ENCODE data around the gene PIK3R5. TPM values are rescaled to one million over a fixed set of nuclear protein-coding genes. Genes with fewer than 3 reads are reported as not detected.

PIK3R5 gene
- total RNA-seq, 2 donors from 2014 or later: 112 to 119 TPM

- no peak overlapping the region for H3K27ac Mint-ChIP-seq
- no peaks in the 10 kb centered on the region for H3K27me3 Mint-ChIP-seq
- H3K4me3 Mint-ChIP-seq: no peak overlapping the region
- no peaks in the 10 kb centered on the region for H3K9me3 Mint-ChIP-seq
- ATAC-seq (no peak), DNase-seq (ENCODE audit: low spot score) (no peak)
- H3K36me3 Mint-ChIP-seq: peaks cover 14% of the 10 kb centered on the region
- peaks cover 2 to 21% of the 10 kb centered on the region in 2 donors for H3K4me1 Mint-ChIP-seq (ENCODE audit: low read depth in 2 of 2)
These were observed 89.5 kb downstream of the PIK3R5 start for GRCh38 chr17:8875957-8876356.

- Mint-ChIP-seq H3K4me3 (no peak overlapping the region), H3K9me3 (no peaks in the 10 kb centered on the region), H3K27me3 (no peaks in the 10 kb centered on the region), H3K27ac (no peak overlapping the region), H3K4me1 (ENCODE audit: low read depth in 2 of 2) (peaks cover 7 to 18% of the 10 kb centered on the region in 2 donors), H3K36me3 (peaks cover 14% of the 10 kb centered on the region)
- DNase-seq (ENCODE audit: low spot score): no peak
- no peak for ATAC-seq
These were observed 90.1 kb downstream of the PIK3R5 start for GRCh38 chr17:8875436-8875835.

GRCh38 chr17:8873801-8874715 is 91.4 kb downstream of the PIK3R5 start:
- H3K9me3 Mint-ChIP-seq: no peaks in the 10 kb centered on the region
- peak overlapping the region in 1 of 2 donors; percentile 75 for H3K27ac Mint-ChIP-seq
- H3K27me3 Mint-ChIP-seq: no peaks in the 10 kb centered on the region
- H3K4me3 Mint-ChIP-seq: no peak overlapping the region
- ATAC-seq (peak in 1 of 2 donors; percentile 40), DNase-seq (ENCODE audit: low spot score) (no peak)
- peaks cover 9% of the 10 kb centered on the region for H3K36me3 Mint-ChIP-seq
- peaks cover 21 to 27% of the 10 kb centered on the region in 2 donors for H3K4me1 Mint-ChIP-seq (ENCODE audit: low read depth in 2 of 2)

GRCh38 chr17:8872705-8873435 is 92.6 kb downstream of the PIK3R5 start:
- no peak for ATAC-seq
- peaks cover 32 to 33% of the 10 kb centered on the region in 2 donors for H3K4me1 Mint-ChIP-seq (ENCODE audit: low read depth in 2 of 2)
- H3K9me3 Mint-ChIP-seq: no peaks in the 10 kb centered on the region
- H3K36me3 Mint-ChIP-seq: peaks cover 2% of the 10 kb centered on the region
- peak overlapping the region in 1 of 2 donors; percentile 75 for H3K27ac Mint-ChIP-seq
- no peaks in the 10 kb centered on the region for H3K27me3 Mint-ChIP-seq
- DNase-seq (ENCODE audit: low spot score): no peak
- H3K4me3 Mint-ChIP-seq: no peak overlapping the region

- Mint-ChIP-seq H3K9me3 (no peaks in the 10 kb centered on the region), H3K36me3 (no peaks in the 10 kb centered on the region), H3K4me1 (ENCODE audit: low read depth in 2 of 2) (peaks cover 38 to 40% of the 10 kb centered on the region in 2 donors), H3K4me3 (no peak overlapping the region), H3K27me3 (no peaks in the 10 kb centered on the region), H3K27ac (no peak overlapping the region)
- ATAC-seq (no peak), DNase-seq (ENCODE audit: low spot score) (no peak)
These were observed 93.3 kb downstream of the PIK3R5 start for GRCh38 chr17:8872036-8872704.

- Mint-ChIP-seq H3K4me3 (no peak overlapping the region), H3K27me3 (no peaks in the 10 kb centered on the region), H3K9me3 (no peaks in the 10 kb centered on the region), H3K27ac (no peak overlapping the region), H3K36me3 (no peaks in the 10 kb centered on the region), H3K4me1 (ENCODE audit: low read depth in 2 of 2) (peaks cover 45 to 49% of the 10 kb centered on the region in 2 donors)
- DNase-seq (ENCODE audit: low spot score) (no peak), ATAC-seq (no peak)
These were observed 94.4 kb downstream of the PIK3R5 start for GRCh38 chr17:8871081-8871581.

- no peaks in the 10 kb centered on the region for H3K9me3 Mint-ChIP-seq
- DNase-seq (ENCODE audit: low spot score): no peak
- H3K27me3 Mint-ChIP-seq: no peaks in the 10 kb centered on the region
- peak overlapping the region in 1 of 2 donors; percentile 58 for H3K27ac Mint-ChIP-seq
- H3K4me3 Mint-ChIP-seq: no peak overlapping the region
- no peaks in the 10 kb centered on the region for H3K36me3 Mint-ChIP-seq
- ATAC-seq: no peak
- H3K4me1 Mint-ChIP-seq (ENCODE audit: low read depth in 2 of 2): peaks cover 45 to 49% of the 10 kb centered on the region in 2 donors
These were observed 95.0 kb downstream of the PIK3R5 start for GRCh38 chr17:8870406-8871040.

- Mint-ChIP-seq H3K36me3 (no peaks in the 10 kb centered on the region), H3K9me3 (no peaks in the 10 kb centered on the region), H3K4me3 (peak overlapping the region; percentile 78), H3K27ac (peak overlapping the region in 1 of 2 donors; percentile 58), H3K27me3 (no peaks in the 10 kb centered on the region), H3K4me1 (ENCODE audit: low read depth in 2 of 2) (peaks cover 42 to 49% of the 10 kb centered on the region in 2 donors)
- DNase-seq (ENCODE audit: low spot score) (no peak), ATAC-seq (peak in 1 of 2 donors; percentile 15)
These were observed 96.2 kb downstream of the PIK3R5 start for GRCh38 chr17:8869114-8869815.

- peak overlapping the region; percentile 78 for H3K4me3 Mint-ChIP-seq
- H3K27ac Mint-ChIP-seq: peak overlapping the region; percentile 58 to 79
- ATAC-seq (peak; percentile 71 to 90), DNase-seq (ENCODE audit: low spot score) (no peak)
- no peaks in the 10 kb centered on the region for H3K36me3 Mint-ChIP-seq
- H3K27me3 Mint-ChIP-seq: no peaks in the 10 kb centered on the region
- no peaks in the 10 kb centered on the region for H3K9me3 Mint-ChIP-seq
- H3K4me1 Mint-ChIP-seq (ENCODE audit: low read depth in 2 of 2): peaks cover 37 to 49% of the 10 kb centered on the region in 2 donors
These were observed 97.0 kb downstream of the PIK3R5 start for GRCh38 chr17:8868529-8868951.

- H3K4me1 Mint-ChIP-seq (ENCODE audit: low read depth in 2 of 2): peaks cover 37 to 49% of the 10 kb centered on the region in 2 donors
- DNase-seq (ENCODE audit: low spot score) (no peak), ATAC-seq (no peak)
- H3K4me3 Mint-ChIP-seq: peak overlapping the region; percentile 78
- no peaks in the 10 kb centered on the region for H3K27me3 Mint-ChIP-seq
- peak overlapping the region; percentile 58 to 79 for H3K27ac Mint-ChIP-seq
- no peaks in the 10 kb centered on the region for H3K36me3 Mint-ChIP-seq
- no peaks in the 10 kb centered on the region for H3K9me3 Mint-ChIP-seq
These were observed 97.4 kb downstream of the PIK3R5 start for GRCh38 chr17:8868092-8868491.

- H3K27me3 Mint-ChIP-seq: no peaks in the 10 kb centered on the region
- no peak for DNase-seq (ENCODE audit: low spot score)
- no peaks in the 10 kb centered on the region for H3K9me3 Mint-ChIP-seq
- peak; percentile 25 to 69 for ATAC-seq
- no peaks in the 10 kb centered on the region for H3K36me3 Mint-ChIP-seq
- peak within 1 kb of the TSS; percentile 78 for H3K4me3 Mint-ChIP-seq
- H3K27ac Mint-ChIP-seq: peak within 1 kb of the TSS; percentile 58 to 79
- H3K4me1 Mint-ChIP-seq (ENCODE audit: low read depth in 2 of 2): peaks cover 38 to 52% of the 10 kb centered on the region in 2 donors
These were observed 98.0 kb downstream of the PIK3R5 start, which contains the start of gene PIK3R6 for GRCh38 chr17:8867361-8867981. Gene PIK3R6 (minus strand): TSS chr17:8867674. CDS start chr17:8849794, 17,880 bp downstream.

- Mint-ChIP-seq H3K4me1 (ENCODE audit: low read depth in 2 of 2) (peaks cover 52 to 65% of the 10 kb centered on the region in 2 donors), H3K27ac (no peak overlapping the region), H3K4me3 (peak overlapping the region; percentile 20), H3K27me3 (no peaks in the 10 kb centered on the region), H3K36me3 (no peaks in the 10 kb centered on the region), H3K9me3 (no peaks in the 10 kb centered on the region)
- ATAC-seq: no peak
- no peak for DNase-seq (ENCODE audit: low spot score)
These were observed 99.7 kb downstream of the PIK3R5 start for GRCh38 chr17:8865811-8866210.

Data from natural killer cell treated with Interleukin-12 subunit alpha and Interleukin-12 subunit beta and Interleukin-15 and Interleukin-18, amount 100 ng/mL, for 72 hours (primary cell).